SU-DHL-6 (cell line): ENCODE data around the gene CDC25A.

ENCODE experiments used
- CTCF ChIP-seq: fragments of 200-600 bp; sonication (generic); IDR thresholded peaks from one replicate; pipeline ENCODE4 v1.5.1; 2017; ENCODE audit warnings: antibody characterized with exemption, mild to moderate bottlenecking, low read length, moderate library complexity; ENCODE audit not compliant: insufficient read depth, poor library complexity, severe bottlenecking
- EZH2phosphoT487 ChIP-seq: fragments of 200-600 bp; sonication (generic), shearing (Covaris generic); conservative IDR thresholded peaks from 2 replicates; pipeline ENCODE4 v1.6.1; 2018; ENCODE audit warnings: mild to moderate bottlenecking, antibody characterized with exemption, low read length, moderate library complexity, mixed read lengths

GRCh38 chr3:48119505-48120193 is 68.6 kb downstream of the CDC25A start:
- no peak for TF ChIP-seq EZH2phosphoT487
- no peak for TF ChIP-seq CTCF
